H9 (cell line): ENCODE measurements around the gene DENND5A. TPM values are rescaled to one million over a fixed set of nuclear protein-coding genes. Genes with fewer than 3 reads are reported as not detected.
A peak's percentile ranks its signal among the peaks of the same experiment; 100 is the strongest.

Source experiments
- DNase-seq: peaks from one replicate; pipeline ENCODE4 v3.0.0-alpha.2; 2017
- H2AFZ ChIP-seq: one replicate; pipeline ENCODE4 v1.6.1; 2013; ENCODE audit warnings: mild to moderate bottlenecking, low read length, control low read depth, moderate library complexity
- H2AK5ac ChIP-seq: 2 replicates; pipeline ENCODE4 v1.6.1; 2013; ENCODE audit warnings: low read length, control low read depth, mixed read lengths; ENCODE audit not compliant: insufficient read length
- H2BK120ac ChIP-seq: one replicate; pipeline ENCODE4 v1.6.1; 2013; ENCODE audit warnings: low read depth, mild to moderate bottlenecking, low read length, control low read depth, inconsistent platforms; ENCODE audit not compliant: poor library complexity, severe bottlenecking
- H2BK12ac ChIP-seq: 2 replicates; pipeline ENCODE4 v1.6.1; 2013; ENCODE audit warnings: low read length, control low read depth, mixed read lengths, low read depth; ENCODE audit not compliant: insufficient read length
- H2BK15ac ChIP-seq: 2 replicates; pipeline ENCODE4 v1.6.1; 2013; ENCODE audit warnings: low read depth, low read length, control low read depth
- H2BK20ac ChIP-seq: one replicate; pipeline ENCODE4 v1.6.1; 2013; ENCODE audit warnings: low read depth, mild to moderate bottlenecking, low read length, control low read depth, inconsistent platforms; ENCODE audit not compliant: poor library complexity, severe bottlenecking
- H2BK5ac ChIP-seq: 2 replicates; pipeline ENCODE4 v1.6.1; 2013; ENCODE audit warnings: low read length, control low read depth, mixed read lengths; ENCODE audit not compliant: insufficient read length
- H3K14ac ChIP-seq: 2 replicates; pipeline ENCODE4 v1.6.1; 2013; ENCODE audit warnings: low read length, control low read depth; ENCODE audit not compliant: insufficient read depth
- H3K18ac ChIP-seq: 2 replicates; pipeline ENCODE4 v1.6.1; 2013; ENCODE audit warnings: low read depth, mild to moderate bottlenecking, mixed read lengths, low read length, control low read depth; ENCODE audit not compliant: insufficient read length
- H3K23ac ChIP-seq: 2 replicates; pipeline ENCODE4 v1.6.1; 2013; ENCODE audit warnings: low read length, control low read depth, mixed read lengths, low read depth; ENCODE audit not compliant: insufficient read length
- H3K23me2 ChIP-seq: 2 replicates; pipeline ENCODE4 v1.6.1; 2013; ENCODE audit warnings: low read depth, mild to moderate bottlenecking, mixed read lengths, low read length, control low read depth; ENCODE audit not compliant: insufficient read length, poor library complexity, severe bottlenecking
- H3K27ac ChIP-seq: 2 replicates; pipeline ENCODE4 v1.5.1; 2013; ENCODE audit warnings: low read length, control low read depth, mixed read lengths, low read depth; ENCODE audit not compliant: insufficient read length
- H3K27me3 ChIP-seq: 2 replicates; pipeline ENCODE4 v1.6.1; 2013; ENCODE audit warnings: low read length, control low read depth, inconsistent platforms; ENCODE audit not compliant: insufficient read depth
- H3K4ac ChIP-seq: 2 replicates; pipeline ENCODE4 v1.6.1; 2013; ENCODE audit warnings: low read depth, mild to moderate bottlenecking, control low read depth, inconsistent platforms, low read length, moderate library complexity
- H3K4me1 ChIP-seq: 2 replicates; pipeline ENCODE4 v1.6.1; 2013; ENCODE audit warnings: low read length, control low read depth, inconsistent platforms; ENCODE audit not compliant: insufficient read depth
- H3K4me2 ChIP-seq: 2 replicates; pipeline ENCODE4 v1.6.1; 2013; ENCODE audit warnings: low read length, control low read depth, mixed read lengths; ENCODE audit not compliant: insufficient read length, insufficient read depth
- H3K56ac ChIP-seq: 2 replicates; pipeline ENCODE4 v1.6.1; 2013; ENCODE audit warnings: low read depth, mild to moderate bottlenecking, mixed read lengths, low read length, control low read depth; ENCODE audit not compliant: insufficient read length
- H3K79me1 ChIP-seq: 2 replicates; pipeline ENCODE4 v1.6.1; 2013; ENCODE audit warnings: low read depth, mild to moderate bottlenecking, moderate library complexity, low read length, control low read depth, inconsistent platforms; ENCODE audit not compliant: insufficient read depth, poor library complexity, severe bottlenecking
- H3K79me2 ChIP-seq: 2 replicates; pipeline ENCODE4 v1.6.1; 2013; ENCODE audit warnings: low read length, control low read depth, inconsistent platforms; ENCODE audit not compliant: insufficient read depth
- H3K9ac ChIP-seq: 2 replicates; pipeline ENCODE4 v1.6.1; 2013; ENCODE audit warnings: low read length, control low read depth, mixed read lengths; ENCODE audit not compliant: insufficient read length; ENCODE audit errors: extremely low read depth
- H3K9me3 ChIP-seq: one replicate; pipeline ENCODE4 v1.6.1; 2013; ENCODE audit warnings: low read depth, low read length, inconsistent platforms; ENCODE audit not compliant: control insufficient read depth
- H3T11ph ChIP-seq: one replicate; pipeline ENCODE4 v1.6.1; 2013; ENCODE audit warnings: mild to moderate bottlenecking, low read length, control low read depth, inconsistent platforms
- H4K20me1 ChIP-seq: one replicate; pipeline ENCODE4 v1.6.1; 2013; ENCODE audit not compliant: control insufficient read depth, insufficient read length, insufficient read depth
- H4K5ac ChIP-seq: 2 replicates; pipeline ENCODE4 v1.6.1; 2013; ENCODE audit warnings: low read depth, mild to moderate bottlenecking, mixed read lengths, low read length, control low read depth; ENCODE audit not compliant: insufficient read length
- H4K8ac ChIP-seq: replicated peaks from 2 replicates; pipeline ENCODE4 v1.6.1; 2013; ENCODE audit warnings: low read length, control low read depth, mixed read lengths, low read depth; ENCODE audit not compliant: insufficient read length
- H4K91ac ChIP-seq: 2 replicates; pipeline ENCODE4 v1.6.1; 2013; ENCODE audit warnings: low read depth, mild to moderate bottlenecking, moderate library complexity, mixed read lengths, low read length, control low read depth; ENCODE audit not compliant: insufficient read length
- H3K27ac Mint-ChIP-seq, 3 experiments: 2 replicates in 2 of 3; 3 replicates in 1 of 3; pipeline ENCODE4 v1.8.0; 2020 to 2021; ENCODE audit warnings: mixed read lengths in 3 of 3, mild to moderate bottlenecking in 1 of 3, moderate library complexity in 1 of 3
- H3K27me3 Mint-ChIP-seq: 2 replicates; pipeline ENCODE4 v1.8.0; 2021; ENCODE audit warnings: low read depth, mild to moderate bottlenecking, moderate library complexity, mixed read lengths
- H3K36me3 Mint-ChIP-seq, 3 experiments: 2 replicates in 2 of 3; 3 replicates in 1 of 3; pipeline ENCODE4 v1.8.0; 2020 to 2021; ENCODE audit warnings: low read depth in 3 of 3, mixed read lengths in 3 of 3; ENCODE audit not compliant: insufficient read depth in 1 of 3
- H3K4me1 Mint-ChIP-seq, 2 experiments: 2 replicates each; pipeline ENCODE4 v1.8.0; 2020; ENCODE audit warnings: mixed read lengths in 2 of 2
- H3K4me3 Mint-ChIP-seq, 2 experiments: 2 replicates in 1 of 2; 3 replicates in 1 of 2; pipeline ENCODE4 v1.8.0; 2020 to 2021; ENCODE audit warnings: mild to moderate bottlenecking in 2 of 2, mixed read lengths in 2 of 2, moderate library complexity in 1 of 2
- H3K9me3 Mint-ChIP-seq, 2 experiments: 2 replicates in 1 of 2; 3 replicates in 1 of 2; pipeline ENCODE4 v1.8.0; 2020; ENCODE audit warnings: mild to moderate bottlenecking in 2 of 2, mixed read lengths in 2 of 2, moderate library complexity in 1 of 2
- CTCF ChIP-seq: fragments of 200-600 bp; sonication (generic); conservative IDR thresholded peaks from 3 replicates; pipeline ENCODE4 v1.8.0; 2021; ENCODE audit warnings: antibody characterized with exemption, mild to moderate bottlenecking
- WGBS: extraction: QIAGEN DNeasy Blood & Tissue Kit; methylation state at CpG from one replicate; pipeline ENCODE4 v1.1.7; 2013; ENCODE audit warnings: missing lambda C conversion rate, low lambda C conversion rate, mixed read lengths; ENCODE audit not compliant: insufficient read length; ENCODE audit errors: extremely low coverage; 5-methylcytosine and 5-hydroxymethylcytosine counted together
- total RNA-seq: library from RNA; stranded (reverse); gene quantifications from 2 replicates; pipeline ENCODE4 v1.2.1, GENCODE V29; 2021

The DENND5A gene
- total RNA-seq, 1 experiment from 2014 or later = 59.6 TPM

GRCh38 chr11:9151631-9152030 lies 113.5 kb downstream of the DENND5A start:
- Histone ChIP-seq H3K14ac (no peak overlapping the region), H3K4me1 (no peaks in the 10 kb centered on the region), H2BK5ac (no peak overlapping the region), H4K8ac (no peak overlapping the region), H3K79me2 (no peaks in the 10 kb centered on the region), H3K23me2 (no peaks in the 10 kb centered on the region), H2BK15ac (no peak overlapping the region), H3T11ph (no peak overlapping the region), H3K27me3 (no peaks in the 10 kb centered on the region), H2BK12ac (no peak overlapping the region), H2BK120ac (no peak overlapping the region), H3K23ac (no peak overlapping the region), H3K9ac (no peak overlapping the region), H4K5ac (no peak overlapping the region), H2AFZ (no peak overlapping the region), H3K79me1 (no peaks in the 10 kb centered on the region), H2BK20ac (no peak overlapping the region), H3K4ac (no peak overlapping the region), H3K18ac (no peak overlapping the region), H3K27ac (no peak overlapping the region), H3K9me3 (no peaks in the 10 kb centered on the region), H2AK5ac (no peak overlapping the region), H3K4me2 (no peak overlapping the region), H3K56ac (no peak overlapping the region), H4K91ac (no peak overlapping the region), H4K20me1 (no peaks in the 10 kb centered on the region)
- TF ChIP-seq CTCF = no peak
- Mint-ChIP-seq H3K27me3 (no peaks in the 10 kb centered on the region), H3K4me3 (no peak overlapping the region), H3K9me3 (no peaks in the 10 kb centered on the region), H3K36me3 (peaks cover 10 to 56% (median 40%) of the 10 kb centered on the region in 3 experiments; a peak in 6 of 7 replicates), H3K27ac (peak overlapping the region in 1 of 3 experiments; percentile 9; a peak in 1 of 7 replicates), H3K4me1 (peaks cover 0 to 3% of the 10 kb centered on the region in 2 experiments; a peak in 1 of 4 replicates)
- WGBS = no CpG with 5 or more reads among the region's 2 CpGs
- no peak for DNase-seq
